A549 (cell line): ENCODE data around the gene BUB1B. TPM values are rescaled to one million over a fixed set of nuclear protein-coding genes. Genes with fewer than 3 reads are reported as not detected.

Experiments used
- ATAC-seq, 2 experiments: fragments of 200-7000 bp in 1 of 2; fragments of >200 bp in 1 of 2; cut with Nextera tagmentation in 1 of 2; cut with Tn5 transposase in 1 of 2; 3 replicates each; pipeline versions ENCODE4 v1.8.0 to v1.9.1; 2018 to 2020; ENCODE audit warnings: mild to moderate bottlenecking in 1 of 2, moderate library complexity in 1 of 2
- CTCF ChIA-PET: fragments of 300-600 bp; sonication (Branson Sonifier 250); formaldehyde crosslinking; extraction: SDS; loops from one replicate; lab custom pipeline; 2021; ENCODE audit warnings: antibody characterized with exemption, inconsistent platforms; lab: Yijun Ruan, JAX
- POLR2A ChIA-PET: fragments of 350-600 bp; formaldehyde crosslinking; extraction: SDS; loops from one replicate; lab custom pipeline; 2021; ENCODE audit warnings: antibody characterized with exemption, inconsistent platforms; lab: Yijun Ruan, JAX
- DNase-seq, 2 experiments: peaks; one replicate each; pipeline versions ENCODE4 v3.0.0 to v3.0.0-alpha.2; 2011 to 2016; ENCODE audit warnings: low read depth in 1 of 2, low spot score in 1 of 2
- FAIRE-seq: peaks from 2 replicates; lab custom pipeline; 2011; peaks lifted over from hg19 to GRCh38; lab: Jason Lieb, UNC
- H3K27ac ChIP-seq, 2 experiments: fragments of >200 bp; sonication (Bioruptor Twin); formaldehyde crosslinking; 3 replicates each; pipeline ENCODE4 v1.5.1; 2016 to 2017
- H3K4me1 ChIP-seq: fragments of >200 bp; sonication (Bioruptor Twin); formaldehyde crosslinking; 3 replicates; pipeline ENCODE4 v1.6.1; 2016
- H3K4me2 ChIP-seq: fragments of >200 bp; sonication (Bioruptor Twin); formaldehyde crosslinking; 3 replicates; pipeline ENCODE4 v1.6.1; 2016
- H3K4me3 ChIP-seq: fragments of >200 bp; sonication (Bioruptor Twin); formaldehyde crosslinking; 3 replicates; pipeline ENCODE4 v1.5.1; 2016
- H3K9me3 ChIP-seq: fragments of >200 bp; sonication (Bioruptor Twin); formaldehyde crosslinking; 3 replicates; pipeline ENCODE4 v1.6.1; 2016
- ATOH8 ChIP-seq: fragments of 250-450 bp; sonication (Bioruptor Pico); IDR thresholded peaks from 2 replicates; pipeline ENCODE4 v1.5.0; 2020; ENCODE audit warnings: low read depth, mild to moderate bottlenecking, moderate library complexity
- CBX2 ChIP-seq: fragments of 200-600 bp; sonication (generic); IDR thresholded peaks from 2 replicates; pipeline ENCODE4 v1.6.1; 2016; ENCODE audit warnings: low read depth, mild to moderate bottlenecking, borderline replicate concordance
- CBX8 ChIP-seq: fragments of 200-600 bp; sonication (generic); IDR thresholded peaks from 2 replicates; pipeline ENCODE4 v1.6.1; 2016
- E2F6 ChIP-seq: IDR thresholded peaks from 2 replicates; pipeline ENCODE4 v1.6.1; 2012; ENCODE audit warnings: low read depth, borderline replicate concordance
- FOSL2 ChIP-seq, 2 experiments: fragments of 450-650 bp in 1 of 2; fragments of >200 bp in 1 of 2; sonication (Bioruptor Twin) in 1 of 2; formaldehyde crosslinking; IDR thresholded peaks; 2 replicates each; pipeline versions ENCODE4 v1.5.0 to v1.6.1; 2016 to 2020; ENCODE audit warnings: mild to moderate bottlenecking in 1 of 2, moderate library complexity in 1 of 2
- GATA3 ChIP-seq: IDR thresholded peaks from 2 replicates; pipeline ENCODE4 v1.6.1; 2012; ENCODE audit warnings: borderline replicate concordance
- HDAC2 ChIP-seq: fragments of 200-600 bp; sonication (generic); IDR thresholded peaks from 2 replicates; pipeline ENCODE4 v1.6.1; 2016
- HES2 ChIP-seq: fragments of >200 bp; sonication (Bioruptor Twin); formaldehyde crosslinking; IDR thresholded peaks from 2 replicates; pipeline ENCODE4 v1.6.1; 2016
- HEYL ChIP-seq: fragments of 250-450 bp; sonication (Bioruptor Pico); IDR thresholded peaks from 2 replicates; pipeline ENCODE4 v1.8.0; 2021; ENCODE audit warnings: mild to moderate bottlenecking, moderate library complexity
- HOXB13 ChIP-seq: fragments of 250-450 bp; sonication (Bioruptor Pico); IDR thresholded peaks from 2 replicates; pipeline ENCODE4 v1.5.0; 2020; ENCODE audit warnings: low read depth, mild to moderate bottlenecking, moderate library complexity
- HOXB5 ChIP-seq: fragments of 250-450 bp; sonication (Bioruptor Pico); IDR thresholded peaks from 2 replicates; pipeline ENCODE4 v1.5.0; 2020; ENCODE audit warnings: mild to moderate bottlenecking, moderate library complexity
- JUNB ChIP-seq: fragments of >200 bp; sonication (Bioruptor Twin); formaldehyde crosslinking; IDR thresholded peaks from 2 replicates; pipeline ENCODE4 v1.6.1; 2016
- KDM1A ChIP-seq: fragments of 200-600 bp; sonication (generic); IDR thresholded peaks from 2 replicates; pipeline ENCODE4 v1.6.1; 2016; ENCODE audit warnings: low read depth, mild to moderate bottlenecking
- KDM5A ChIP-seq: fragments of 200-600 bp; sonication (generic); IDR thresholded peaks from 2 replicates; pipeline ENCODE4 v1.6.1; 2016; ENCODE audit warnings: antibody characterized with exemption, mild to moderate bottlenecking
- MAFK ChIP-seq: fragments of 450-650 bp; IDR thresholded peaks from 2 replicates; pipeline ENCODE4 v1.6.1; 2014; ENCODE audit not compliant: partially characterized antibody
- NFE2L2 ChIP-seq: fragments of 150-350 bp; conservative IDR thresholded peaks from 2 replicates; pipeline ENCODE4 v1.6.1; 2014; ENCODE audit warnings: low read length
- NR3C1 ChIP-seq: fragments of >200 bp; sonication (Bioruptor Twin); formaldehyde crosslinking; IDR thresholded peaks from 3 replicates; pipeline ENCODE4 v1.6.1; 2017
- PHF8 ChIP-seq: fragments of 200-600 bp; sonication (generic); IDR thresholded peaks from 2 replicates; pipeline ENCODE4 v1.6.1; 2016; ENCODE audit warnings: low read depth, mild to moderate bottlenecking, antibody characterized with exemption, moderate library complexity, borderline replicate concordance
- POLR2A ChIP-seq: IDR thresholded peaks from 2 replicates; pipeline ENCODE4 v1.6.1; 2012; ENCODE audit warnings: mild to moderate bottlenecking, low read length
- POLR2AphosphoS2 ChIP-seq: conservative IDR thresholded peaks from 2 replicates; pipeline ENCODE4 v1.6.1; 2012; ENCODE audit warnings: low read length, improper control_type of control experiment, inconsistent platforms
- RAD21 ChIP-seq, 2 experiments: fragments of >200 bp in 1 of 2; sonication (Bioruptor Twin) in 1 of 2; formaldehyde crosslinking in 1 of 2; IDR thresholded peaks in 1 of 2; conservative IDR thresholded peaks in 1 of 2; 2 replicates in 1 of 2; 3 replicates in 1 of 2; pipeline ENCODE4 v1.6.1; 2012 to 2018; ENCODE audit warnings: inconsistent platforms in 1 of 2
- RARB ChIP-seq: fragments of 250-450 bp; sonication (Bioruptor Pico); IDR thresholded peaks from 2 replicates; pipeline ENCODE4 v1.8.0; 2021; ENCODE audit warnings: mild to moderate bottlenecking, moderate library complexity
- RCOR1 ChIP-seq: fragments of 150-350 bp; IDR thresholded peaks from 2 replicates; pipeline ENCODE4 v1.6.1; 2014; ENCODE audit warnings: antibody characterized with exemption, low read length, low read depth
- RFX5 ChIP-seq: fragments of 450-650 bp; IDR thresholded peaks from 2 replicates; pipeline ENCODE4 v1.7.1; 2014; ENCODE audit warnings: antibody characterized with exemption, mild to moderate bottlenecking, moderate library complexity
- RNF2 ChIP-seq: fragments of 200-600 bp; sonication (generic); IDR thresholded peaks from 2 replicates; pipeline ENCODE4 v1.6.1; 2016; ENCODE audit warnings: low read depth, mild to moderate bottlenecking, antibody characterized with exemption, moderate library complexity, borderline replicate concordance
- TFCP2L1 ChIP-seq: fragments of 250-450 bp; sonication (Bioruptor Pico); IDR thresholded peaks from 2 replicates; pipeline ENCODE4 v1.5.0; 2021; ENCODE audit warnings: mild to moderate bottlenecking
- ZC3H11A ChIP-seq: fragments of 450-650 bp; IDR thresholded peaks from 2 replicates; pipeline ENCODE4 v1.6.1; 2014; ENCODE audit warnings: antibody characterized with exemption, mild to moderate bottlenecking
- ZFP36 ChIP-seq: fragments of 450-650 bp; IDR thresholded peaks from 2 replicates; pipeline ENCODE4 v1.6.1; 2014; ENCODE audit warnings: borderline replicate concordance; ENCODE audit not compliant: partially characterized antibody
- ZNF302 ChIP-seq: fragments of 250-450 bp; sonication (Bioruptor Pico); IDR thresholded peaks from 2 replicates; pipeline ENCODE4 v1.9.0; 2021; ENCODE audit warnings: inconsistent platforms, mild to moderate bottlenecking, moderate library complexity
- WGBS: methylation state at CpG from one replicate; pipeline ENCODE4 v1.1.6; 2017; ENCODE audit errors: missing lambda C conversion rate; 5-methylcytosine and 5-hydroxymethylcytosine counted together
- polyA plus RNA-seq, 4 experiments: library from polyadenylated mRNA; depleted of rRNA in 3 of 4; stranded (reverse); fragments of >200 nt; fragmentation: RNase III in 1 of 4; extraction: RNeasy Plus Mini Kit Qiagen cat#74134 plus additional on column Dnase treatment in 1 of 4; gene quantifications; 2 replicates in 3 of 4; 3 replicates in 1 of 4; pipeline ENCODE4 v1.2.3, GENCODE V29; 2011 to 2017

The BUB1B gene
- polyA plus RNA-seq, 2 of the 4 experiments (the other 2 are of a cell fraction) = 37.5 to 50.2 TPM

- H3K4me2 ChIP-seq = no peak overlapping the region
- H3K4me1 ChIP-seq = no peaks in the 10 kb centered on the region
- ChIA-PET CTCF (interaction anchor here (0.7 to 16.4 kb wide), 4 partner anchors 11 to 34 kb away, joined by 3 to 144 read pairs (median 6); no protein-coding TSS in a partner anchor), POLR2A (no interaction called here)
- H3K27ac ChIP-seq = no peak overlapping the region
- whole genome bisulfite sequencing = 75% methylated on average over 3 of the region's 5 CpGs
- TF ChIP-seq FOSL2 (IDR thresholded peaks at IDR 0.05) (no peak), FOSL2 (CRISPR knock-in tag; IDR thresholded peaks at IDR 0.05) (no peak), HES2 (no peak), RNF2 (no peak), HOXB13 (CRISPR knock-in tag) (no peak), ATOH8 (CRISPR knock-in tag) (no peak), POLR2A (no peak), RARB (CRISPR knock-in tag) (no peak), E2F6 (no peak), ZFP36 (no peak), ZC3H11A (no peak), GATA3 (no peak), NFE2L2 (no peak), POLR2AphosphoS2 (no peak), JUNB (no peak), KDM5A (no peak), KDM1A (no peak), ZNF302 (CRISPR knock-in tag) (no peak), RFX5 (no peak)
- no peaks in the 10 kb centered on the region for H3K9me3 ChIP-seq
- no peak for ATAC-seq
- FAIRE-seq = no peak
- H3K4me3 ChIP-seq = no peak overlapping the region
- DNase-seq = no peak
These were observed 84.2 kb downstream of the BUB1B start for GRCh38 chr15:40244961-40245523.

- DNase-seq (no peak), ATAC-seq (no peak), FAIRE-seq (no peak)
- no peak overlapping the region for H3K4me3 ChIP-seq
- H3K9me3 ChIP-seq = no peaks in the 10 kb centered on the region
- CTCF ChIA-PET = interaction anchor here (0.7 to 16.4 kb wide), 5 partner anchors 11 to 33 kb away, joined by 3 to 144 read pairs (median 4); no protein-coding TSS in a partner anchor
- H3K27ac ChIP-seq = no peak overlapping the region
- 78% methylated on average over 9 of the region's 9 CpGs for WGBS
- POLR2A ChIA-PET = no interaction called here
- TF ChIP-seq HEYL = no peak
- TF ChIP-seq ZNF302 (CRISPR knock-in tag) = no peak
- no peak for TF ChIP-seq TFCP2L1 (CRISPR knock-in tag)
- no peaks in the 10 kb centered on the region for H3K4me1 ChIP-seq
- no peak overlapping the region for H3K4me2 ChIP-seq
These were observed 85.0 kb downstream of the BUB1B start for GRCh38 chr15:40245666-40246450.

GRCh38 chr15:40246496-40247280 lies 85.8 kb downstream of the BUB1B start:
- ChIA-PET POLR2A (interaction anchor here (0.7 kb wide), 1 partner anchor 20 kb away, joined by 5 read pairs; no protein-coding TSS in a partner anchor), CTCF (interaction anchor here (0.8 to 16.4 kb wide), 6 partner anchors 10 to 175 kb away, joined by 3 to 144 read pairs (median 6); no protein-coding TSS in a partner anchor)
- 76% methylated on average over 8 of the region's 8 CpGs for WGBS
- no peak overlapping the region for H3K4me3 ChIP-seq
- ATAC-seq (no peak), DNase-seq (no peak), FAIRE-seq (no peak)
- H3K4me2 ChIP-seq = no peak overlapping the region
- no peaks in the 10 kb centered on the region for H3K9me3 ChIP-seq
- H3K27ac ChIP-seq = no peak overlapping the region
- H3K4me1 ChIP-seq = no peaks in the 10 kb centered on the region
- TF ChIP-seq RAD21 (conservative IDR thresholded peaks at IDR 0.05 in 1 of 2, IDR thresholded peaks at IDR 0.05 in 1 of 2) (no peak), HOXB13 (CRISPR knock-in tag) (no peak), RARB (CRISPR knock-in tag) (no peak), CBX2 (no peak), NR3C1 (no peak), RCOR1 (no peak), PHF8 (no peak), HDAC2 (no peak), NFE2L2 (no peak), HOXB5 (CRISPR knock-in tag) (no peak), E2F6 (no peak), KDM1A (no peak), CBX8 (no peak), MAFK (no peak), ZC3H11A (no peak)
